SK-N-SH treated with all-trans-retinoic acid at 6 μM for 48 hours (cell line): Measurements from ENCODE around the gene FAT1.

Experiments
- CREB5 ChIP-seq: fragments of 250-450 bp; sonication (Bioruptor Pico); IDR thresholded peaks from 2 replicates; pipeline ENCODE4 v1.5.1; 2020; ENCODE audit warnings: low read depth, mild to moderate bottlenecking, moderate library complexity
- RARB ChIP-seq: fragments of 250-450 bp; sonication (Bioruptor Pico); IDR thresholded peaks from 2 replicates; pipeline ENCODE4 v1.8.0; 2021; ENCODE audit warnings: mild to moderate bottlenecking, moderate library complexity
- TCF4 ChIP-seq: fragments of 250-450 bp; sonication (Bioruptor Pico); IDR thresholded peaks from 2 replicates; pipeline ENCODE4 v1.8.0; 2021; ENCODE audit warnings: mild to moderate bottlenecking, moderate library complexity, borderline replicate concordance
- TOX ChIP-seq: fragments of 250-450 bp; sonication (Bioruptor Pico); IDR thresholded peaks from 2 replicates; pipeline ENCODE4 v1.8.0; 2021; ENCODE audit warnings: mild to moderate bottlenecking, moderate library complexity, borderline replicate concordance

DNA sequence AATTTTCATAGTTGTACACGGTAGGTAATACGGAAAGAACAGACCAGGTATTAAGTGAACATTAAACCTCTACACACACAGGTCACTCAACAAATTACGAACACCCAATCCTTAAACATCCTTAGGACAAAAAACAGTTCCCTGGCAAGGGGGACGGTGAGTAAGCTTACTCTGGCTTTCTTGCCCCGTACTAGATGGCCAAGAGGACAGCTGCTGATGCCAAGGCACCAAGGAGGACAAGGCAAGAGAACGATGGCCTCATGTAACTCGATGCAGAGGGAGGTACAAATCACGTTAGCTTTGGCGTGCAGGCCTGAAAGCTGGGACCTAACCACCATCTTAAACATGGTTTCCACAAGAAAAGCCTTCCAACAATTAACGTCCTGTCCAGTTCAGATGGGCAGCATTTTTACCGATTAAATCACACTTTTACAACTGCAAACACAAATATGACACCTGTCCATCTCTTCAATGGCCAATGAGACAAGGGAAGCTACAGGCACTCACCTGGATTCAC is 23.7 kb downstream of the FAT1 start:
- TF ChIP-seq RARB (CRISPR knock-in tag) (no peak), TOX (CRISPR knock-in tag) (no peak), CREB5 (CRISPR knock-in tag) (no peak), TCF4 (CRISPR knock-in tag) (no peak)
